RPMI7951 (cell line): ENCODE results near the gene MICALL2. TPM values are rescaled to one million over a fixed set of nuclear protein-coding genes. Genes with fewer than 3 reads are reported as not detected.

ENCODE experiments used
- DNase-seq: peaks from one replicate; pipeline ENCODE4 v3.0.0-alpha.2; 2012; ENCODE audit warnings: low read depth
- total RNA-seq: library from RNA; depleted of rRNA; stranded (reverse); fragments of >200 nt; shearing (Covaris generic); gene quantifications from 2 replicates; pipeline ENCODE4 v1.2.3, GENCODE V29; 2014; rRNA removed

MICALL2 gene
- total RNA-seq, 1 experiment from 2014 or later: 16.0 TPM

- no peak for DNase-seq
Observed at GRCh38 chr7:1394371-1394770, 64.9 kb downstream of the MICALL2 start.

- no peak for DNase-seq
Observed at GRCh38 chr7:1393421-1393820, 65.8 kb downstream of the MICALL2 start.

- DNase-seq: no peak
Observed at GRCh38 chr7:1392556-1392955, 66.7 kb downstream of the MICALL2 start.

GRCh38 chr7:1391449-1391848 lies 67.8 kb downstream of the MICALL2 start:
- no peak for DNase-seq

GRCh38 chr7:1388703-1389335 lies 70.5 kb downstream of the MICALL2 start:
- no peak for DNase-seq

- no peak for DNase-seq
Observed at GRCh38 chr7:1388021-1388702, 71.1 kb downstream of the MICALL2 start.

GRCh38 chr7:1387261-1387660 lies 72.0 kb downstream of the MICALL2 start:
- no peak for DNase-seq

- DNase-seq: no peak
Observed at GRCh38 chr7:1386623-1387220, 72.5 kb downstream of the MICALL2 start.

- no peak for DNase-seq
Observed at GRCh38 chr7:1385809-1386622, 73.3 kb downstream of the MICALL2 start.

GRCh38 chr7:1385086-1385808 lies 74.0 kb downstream of the MICALL2 start:
- DNase-seq: no peak

Other genes starting within 250 kb of the MICALL2 start
- gene UNCX, start 226.6 kb downstream of the MICALL2 start, total RNA-seq: not detected in 2 replicates
- 43.3 and 49.5 TPM in 2 replicates for gene INTS1, start 44.9 kb upstream of the MICALL2 start, total RNA-seq
- gene MAFK, start 71.2 kb upstream of the MICALL2 start, total RNA-seq: 4.4 and 12.0 TPM in 2 replicates
- 0.10 TPM in 1 of 2 replicates, not detected in the other for gene TMEM184A, start 96.7 kb upstream of the MICALL2 start, total RNA-seq
- 64.9 and 111 TPM in 2 replicates for gene PSMG3, start 110.6 kb upstream of the MICALL2 start, total RNA-seq
- 0.39 and 0.48 TPM in 2 replicates for gene ELFN1, start 210.8 kb upstream of the MICALL2 start, total RNA-seq